HG03066 (cell line): ENCODE data around the gene ZNF865.

Experiments
- ATAC-seq: cut with Tn5 transposase; IDR thresholded peaks from one replicate; pipeline ENCODE4 v1.9.1; 2021; ENCODE audit warnings: low read depth; ENCODE audit not compliant: unreplicated experiment

Gene ZNF865

DNA sequence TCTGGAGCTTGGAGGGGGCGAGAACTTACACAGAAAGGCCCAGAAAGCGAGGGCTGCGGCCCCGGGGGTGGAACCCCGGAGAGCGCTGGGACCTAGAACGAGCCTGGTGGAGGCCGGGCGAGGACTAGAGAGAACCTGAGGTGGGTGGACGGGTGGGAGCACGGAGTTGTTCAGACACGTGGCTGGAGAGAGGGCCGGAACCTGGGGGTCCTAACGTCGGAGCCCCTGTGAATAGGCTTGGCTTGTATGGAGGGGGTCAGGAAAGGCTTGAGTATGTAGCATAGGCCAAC lies 38.4 kb downstream of the ZNF865 start:
- ATAC-seq, result no peak

DNA sequence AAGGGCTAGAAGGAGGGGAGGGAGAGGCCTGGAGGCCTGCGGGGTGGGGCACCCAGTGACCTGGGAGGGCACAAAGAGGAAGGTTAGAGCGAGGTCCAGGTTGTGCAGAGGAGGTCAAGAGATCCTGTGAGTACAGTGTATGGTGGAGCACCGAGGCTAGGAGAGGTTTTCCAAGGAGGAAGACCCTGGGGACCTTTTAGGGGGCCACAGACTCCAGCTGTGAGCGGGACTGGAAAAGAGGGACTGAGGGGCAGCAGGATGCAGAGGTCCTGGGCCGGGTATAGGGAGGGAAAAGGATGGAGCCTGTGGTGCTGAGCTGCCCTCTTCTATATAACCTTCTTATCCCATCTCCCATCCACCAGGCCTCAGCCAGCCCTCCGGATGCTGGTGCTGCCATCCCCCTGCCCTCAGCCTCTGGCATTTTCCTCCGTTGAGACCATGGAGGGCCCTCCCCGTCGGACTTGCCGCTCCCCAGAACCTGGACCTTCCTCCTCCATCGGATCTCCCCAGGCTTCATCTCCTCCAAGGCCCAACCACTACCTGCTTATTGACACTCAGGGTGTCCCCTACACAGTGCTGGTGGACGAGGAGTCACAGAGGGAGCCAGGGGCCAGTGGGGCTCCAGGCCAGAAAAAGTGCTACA lies 38.9 kb downstream of the ZNF865 start:
- no peak for ATAC-seq

DNA sequence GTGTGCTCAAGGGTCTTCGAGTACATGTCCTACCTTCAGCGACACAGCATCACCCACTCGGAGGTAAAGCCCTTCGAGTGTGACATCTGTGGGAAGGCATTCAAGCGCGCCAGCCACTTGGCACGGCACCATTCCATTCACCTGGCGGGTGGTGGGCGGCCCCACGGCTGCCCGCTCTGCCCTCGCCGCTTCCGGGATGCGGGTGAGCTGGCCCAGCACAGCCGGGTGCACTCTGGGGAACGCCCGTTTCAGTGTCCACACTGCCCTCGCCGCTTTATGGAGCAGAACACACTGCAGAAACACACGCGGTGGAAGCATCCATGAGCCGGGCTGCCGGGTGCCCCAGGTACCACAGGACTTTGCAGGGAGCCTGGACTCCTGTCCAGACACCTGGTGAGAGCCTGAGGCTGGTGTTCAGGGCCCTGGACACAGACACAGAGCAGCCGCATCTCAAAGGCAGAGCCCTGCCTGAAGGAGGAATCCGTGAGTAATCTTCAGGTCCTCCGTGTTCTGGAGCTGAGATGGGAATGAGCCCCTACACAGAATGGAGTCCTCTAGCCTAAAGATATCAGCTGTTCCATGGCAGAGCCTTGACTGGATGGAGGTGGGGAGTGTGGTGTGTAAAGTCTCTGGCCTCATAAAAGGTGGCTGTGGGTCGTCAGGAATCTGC lies 39.5 kb downstream of the ZNF865 start:
- no peak for ATAC-seq

DNA sequence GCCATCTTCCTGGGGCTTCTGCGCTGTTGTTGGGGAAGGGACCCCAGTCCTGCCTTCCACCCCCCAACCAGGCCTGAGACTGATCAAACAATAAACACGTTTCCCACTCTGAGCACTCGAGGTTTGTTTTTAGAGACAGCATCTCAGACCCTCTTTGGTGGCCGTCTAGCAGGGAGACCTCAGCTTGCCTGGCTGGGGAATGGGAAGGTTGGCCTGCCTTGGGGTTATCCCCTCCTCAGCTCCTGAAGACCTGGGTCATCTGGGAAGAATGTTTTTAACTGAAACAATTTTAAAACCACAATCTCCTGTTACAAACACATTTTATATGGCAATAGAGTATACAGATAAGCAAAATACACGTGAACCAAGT lies 40.0 kb downstream of the ZNF865 start:
- no peak for ATAC-seq

DNA sequence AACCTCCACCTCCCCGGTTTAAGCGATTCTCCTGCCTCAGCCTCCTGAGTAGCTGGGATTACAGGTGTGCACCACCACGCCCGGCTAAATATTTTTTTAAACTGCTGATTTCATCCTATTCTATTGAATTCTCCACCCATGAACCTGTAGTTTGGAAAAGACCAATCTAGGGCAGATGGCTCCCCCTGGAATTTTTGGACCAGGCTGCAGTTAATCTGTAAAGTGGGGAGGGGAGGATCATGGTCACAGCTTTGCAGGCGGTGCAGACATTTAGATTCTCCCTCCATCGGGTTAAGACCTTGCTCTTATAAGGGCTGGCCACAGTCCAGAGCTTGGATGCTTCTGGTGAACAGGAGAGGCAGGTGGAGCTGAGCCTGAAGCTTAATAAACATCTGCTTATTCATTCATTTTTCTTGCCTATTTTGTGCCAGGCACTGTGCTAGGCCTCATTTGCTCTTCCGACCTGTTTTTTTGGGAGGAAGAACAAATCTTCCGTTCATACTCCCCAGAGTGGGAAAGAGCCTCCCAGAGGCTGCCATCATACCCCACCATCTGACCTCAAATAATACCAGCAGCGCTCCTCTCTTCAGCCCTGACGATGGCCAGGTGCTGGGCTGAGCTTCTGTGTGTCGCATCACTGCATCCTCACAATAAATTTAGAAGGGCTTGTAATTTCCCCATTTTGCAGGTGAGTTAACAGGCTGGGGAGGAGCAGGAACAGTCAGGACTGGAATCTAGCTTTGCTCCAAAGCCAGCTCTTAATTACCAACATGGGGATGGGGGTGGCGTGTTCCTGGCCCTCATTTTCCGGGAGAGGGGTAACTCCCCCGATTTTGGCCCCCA lies 41.7 kb downstream of the ZNF865 start:
- ATAC-seq, result no peak

DNA sequence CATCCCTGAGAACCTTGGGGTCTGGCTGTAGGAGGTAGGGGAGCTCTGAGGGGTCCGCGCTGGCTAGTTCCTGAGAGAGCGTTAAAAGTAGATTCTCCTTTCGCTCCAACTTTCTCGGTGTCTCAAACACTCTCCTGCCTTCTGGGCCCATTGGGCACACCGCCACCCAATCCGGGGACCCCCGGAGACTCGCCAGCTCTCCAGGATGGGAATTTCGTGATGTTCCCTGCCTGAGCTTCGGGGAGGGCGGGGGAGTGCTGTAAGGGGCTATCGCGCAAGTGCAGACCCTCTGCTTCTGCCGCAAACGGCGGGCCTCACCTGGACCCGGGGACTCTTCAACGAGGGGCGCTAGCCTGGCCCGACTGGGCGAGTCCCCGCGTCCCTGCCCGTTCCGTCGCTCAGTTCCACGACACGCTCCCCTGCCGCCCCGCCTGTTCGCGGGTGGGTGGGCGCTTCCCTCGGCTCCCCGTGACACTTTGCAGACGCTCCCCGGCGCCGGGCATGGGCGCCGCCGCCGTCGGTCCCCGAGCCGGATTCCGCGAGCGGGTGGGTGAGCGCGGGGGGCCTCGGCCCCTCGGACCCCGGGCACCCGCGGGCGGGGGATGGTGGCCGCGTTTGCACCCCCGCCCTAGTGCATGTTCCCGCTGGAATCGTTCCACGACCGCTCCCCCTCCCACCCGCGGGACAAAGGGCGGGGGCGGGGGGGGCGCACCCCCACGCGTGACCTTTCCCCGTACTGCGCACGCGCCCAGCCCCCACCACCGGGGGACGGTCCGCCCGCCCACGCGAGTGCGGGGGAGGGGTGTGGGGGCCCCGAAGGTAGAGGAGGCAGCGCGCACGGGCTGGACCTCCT lies 42.5 kb downstream of the ZNF865 start, which contains the start of gene CCDC106:
Gene CCDC106 (plus strand): TSS at position 481 of the 853 bp plus-strand sequence. CDS start 835 bp downstream, outside the sequence.
- ATAC-seq, result no peak

DNA sequence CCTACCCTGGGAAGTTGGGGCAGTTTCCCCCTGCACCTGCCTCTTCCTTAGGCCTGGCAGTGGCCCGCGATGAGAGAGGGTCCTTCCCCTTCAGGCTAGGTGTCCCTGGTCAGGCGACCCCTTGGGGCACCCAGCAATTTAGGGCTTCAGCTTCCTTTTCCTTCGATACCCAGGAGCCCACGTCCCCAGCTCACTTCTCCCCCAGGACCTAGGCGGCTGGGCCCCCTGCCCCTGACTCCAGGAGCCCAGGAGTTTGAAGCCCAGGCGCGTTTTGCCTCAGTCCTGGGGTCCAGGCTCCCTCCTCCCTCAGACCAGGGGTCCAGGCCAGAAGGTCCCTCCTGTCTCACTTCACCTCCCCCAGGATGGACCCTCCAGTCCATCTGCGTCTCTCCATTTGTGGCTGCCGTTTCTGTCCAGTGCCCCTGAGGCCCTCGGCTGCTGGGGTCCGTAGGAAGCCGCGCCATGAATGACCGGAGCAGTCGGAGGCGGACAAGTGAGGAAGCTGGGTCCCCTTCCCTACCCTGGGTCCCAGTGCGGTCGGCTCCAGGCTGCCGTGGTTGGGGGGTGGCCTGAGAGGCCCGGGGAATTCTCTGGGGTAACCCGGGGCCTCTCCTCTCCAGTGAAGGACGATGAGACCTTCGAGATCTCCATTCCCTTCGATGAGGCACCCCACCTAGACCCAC lies 43.3 kb downstream of the ZNF865 start:
- no peak for ATAC-seq

DNA sequence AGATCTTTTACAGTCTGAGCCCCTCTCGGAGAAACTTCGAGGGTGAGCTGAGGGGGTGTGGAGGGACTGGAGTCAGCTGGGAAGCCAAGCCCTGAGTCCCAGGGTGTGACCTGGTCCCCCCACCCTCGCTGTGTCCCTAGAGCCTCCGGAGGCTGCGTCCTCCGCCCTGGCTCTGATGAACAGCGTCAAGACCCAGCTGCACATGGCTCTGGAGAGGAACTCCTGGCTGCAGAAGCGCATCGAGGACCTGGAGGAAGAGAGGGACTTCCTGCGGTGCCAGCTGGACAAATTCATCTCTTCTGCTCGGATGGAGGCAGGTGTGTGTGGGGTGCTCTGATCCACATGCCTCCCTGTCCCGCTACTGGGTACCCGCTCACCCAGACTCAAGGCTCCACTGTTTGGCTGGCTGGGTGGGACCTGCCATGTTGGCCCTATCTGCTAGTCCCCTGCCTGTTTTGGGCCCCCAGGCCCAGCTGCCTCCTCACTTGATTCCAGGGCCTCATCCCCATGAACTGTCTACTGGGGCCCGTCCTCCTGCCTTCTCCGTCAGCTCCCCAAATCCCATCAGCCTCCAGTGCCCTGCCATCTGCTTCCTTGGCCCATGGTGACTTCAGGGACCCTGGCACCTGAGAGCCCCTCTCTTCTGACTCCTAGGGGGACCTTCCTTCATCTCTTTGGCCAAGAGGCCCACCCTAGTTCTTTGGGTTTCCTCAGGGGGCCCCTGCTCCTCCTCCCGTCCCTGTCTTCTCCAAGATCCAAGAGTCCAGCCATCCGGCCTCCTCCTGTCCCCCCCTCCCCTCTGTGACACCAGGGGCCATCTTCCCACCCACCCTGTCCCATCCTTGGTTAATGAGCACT lies 44.0 kb downstream of the ZNF865 start:
- no peak for ATAC-seq

DNA sequence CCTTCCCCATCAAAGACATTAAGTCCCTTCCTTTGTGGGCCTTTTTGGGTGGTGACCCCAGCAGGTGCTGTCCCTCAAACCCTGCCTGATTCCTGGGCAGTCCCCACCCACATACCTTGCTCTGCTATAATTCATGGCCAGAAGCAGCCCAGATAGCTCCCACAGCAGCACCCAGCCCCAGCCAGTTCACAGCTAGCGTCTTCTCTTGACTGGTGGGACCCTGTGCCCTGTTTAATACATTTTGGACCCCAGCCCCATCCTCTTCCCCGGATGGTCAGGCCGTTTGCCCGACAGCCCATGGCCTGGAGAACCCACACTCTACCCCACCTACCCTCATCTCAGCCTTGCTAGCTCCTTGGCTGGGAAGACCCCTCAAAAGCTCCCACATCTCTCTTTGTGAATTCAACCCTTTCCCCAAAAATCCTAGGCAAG lies 44.7 kb downstream of the ZNF865 start:
- no peak for ATAC-seq

DNA sequence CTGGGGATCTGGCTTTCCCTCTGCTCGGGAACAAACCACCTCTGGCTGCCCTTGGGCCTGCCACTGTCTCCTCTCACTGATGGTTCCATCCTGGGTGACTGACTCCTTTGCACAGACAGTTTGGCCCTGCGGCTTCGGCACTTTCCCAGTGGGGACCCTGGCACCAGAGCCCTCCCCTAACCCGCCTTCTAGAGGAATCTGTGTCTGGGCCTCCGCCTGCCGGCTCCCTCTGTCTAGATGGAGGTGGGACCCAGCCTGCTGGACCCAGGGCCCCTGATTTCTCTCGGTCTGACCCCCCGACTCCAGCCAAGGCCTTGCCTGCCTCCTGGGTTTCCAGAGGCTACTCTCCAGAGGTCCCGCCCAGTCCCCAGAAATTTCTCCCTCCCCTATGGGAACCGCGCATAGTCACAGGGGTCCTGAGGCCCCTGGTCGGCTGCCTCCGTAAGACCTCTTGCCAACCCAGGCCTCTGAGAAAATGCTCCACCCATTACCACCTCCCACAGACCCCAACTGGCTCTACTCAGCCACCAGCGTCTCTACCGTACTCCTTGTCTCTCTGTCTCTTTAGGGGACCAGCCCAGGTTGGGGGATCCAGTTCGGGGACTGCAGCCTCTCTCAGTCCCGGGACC lies 45.3 kb downstream of the ZNF865 start:
- no peak for ATAC-seq

DNA sequence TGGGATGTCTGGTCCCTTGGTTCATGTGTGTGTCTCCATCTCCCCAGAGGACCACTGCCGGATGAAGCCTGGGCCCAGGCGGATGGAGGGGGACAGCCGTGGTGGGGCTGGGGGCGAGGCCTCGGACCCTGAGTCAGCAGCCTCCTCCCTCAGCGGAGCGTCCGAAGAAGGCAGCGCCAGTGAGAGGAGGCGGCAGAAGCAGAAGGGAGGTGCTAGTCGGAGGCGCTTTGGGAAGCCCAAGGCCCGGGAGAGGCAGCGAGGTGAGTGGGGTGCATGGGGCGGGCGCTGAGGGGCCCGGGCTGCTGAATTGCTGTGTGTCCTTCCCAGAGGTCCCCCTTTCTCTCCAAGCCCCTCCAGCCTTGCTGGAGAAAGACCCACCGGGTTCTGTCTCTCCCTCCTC lies 45.8 kb downstream of the ZNF865 start:
- no peak for ATAC-seq

DNA sequence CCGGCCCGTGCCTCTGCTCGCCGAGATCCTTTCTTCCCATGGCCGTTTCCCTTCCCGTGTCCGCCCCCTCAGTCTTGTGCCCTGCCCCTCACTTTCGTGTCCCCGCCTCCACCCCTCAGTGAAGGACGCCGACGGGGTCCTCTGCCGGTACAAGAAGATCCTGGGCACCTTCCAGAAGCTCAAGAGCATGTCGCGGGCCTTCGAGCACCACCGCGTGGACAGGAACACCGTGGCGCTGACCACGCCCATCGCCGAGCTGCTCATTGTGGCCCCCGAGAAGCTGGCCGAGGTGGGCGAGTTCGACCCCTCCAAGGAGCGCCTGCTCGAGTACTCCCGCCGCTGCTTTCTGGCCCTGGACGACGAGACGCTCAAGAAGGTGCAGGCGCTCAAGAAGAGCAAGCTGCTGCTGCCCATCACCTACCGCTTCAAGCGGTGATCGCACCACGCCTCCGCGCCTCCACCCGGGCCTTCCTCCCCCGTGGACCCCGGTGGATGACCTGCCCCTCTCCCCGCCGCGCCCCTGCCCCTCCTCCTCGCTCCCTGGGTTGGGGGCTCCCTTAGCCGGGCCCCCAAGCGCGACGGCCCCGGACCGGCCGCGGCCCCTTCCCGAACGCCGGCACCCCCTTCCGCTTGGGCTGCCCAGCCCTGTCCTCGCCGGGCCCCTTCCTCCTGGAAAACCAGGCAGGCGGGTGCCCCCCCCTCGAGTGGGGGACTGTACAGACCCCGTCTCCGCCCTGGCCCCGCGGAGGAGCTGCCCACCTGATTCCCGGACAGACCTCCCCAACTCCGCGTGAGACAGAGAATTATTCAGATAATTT lies 47.1 kb downstream of the ZNF865 start:
- no peak for ATAC-seq

DNA sequence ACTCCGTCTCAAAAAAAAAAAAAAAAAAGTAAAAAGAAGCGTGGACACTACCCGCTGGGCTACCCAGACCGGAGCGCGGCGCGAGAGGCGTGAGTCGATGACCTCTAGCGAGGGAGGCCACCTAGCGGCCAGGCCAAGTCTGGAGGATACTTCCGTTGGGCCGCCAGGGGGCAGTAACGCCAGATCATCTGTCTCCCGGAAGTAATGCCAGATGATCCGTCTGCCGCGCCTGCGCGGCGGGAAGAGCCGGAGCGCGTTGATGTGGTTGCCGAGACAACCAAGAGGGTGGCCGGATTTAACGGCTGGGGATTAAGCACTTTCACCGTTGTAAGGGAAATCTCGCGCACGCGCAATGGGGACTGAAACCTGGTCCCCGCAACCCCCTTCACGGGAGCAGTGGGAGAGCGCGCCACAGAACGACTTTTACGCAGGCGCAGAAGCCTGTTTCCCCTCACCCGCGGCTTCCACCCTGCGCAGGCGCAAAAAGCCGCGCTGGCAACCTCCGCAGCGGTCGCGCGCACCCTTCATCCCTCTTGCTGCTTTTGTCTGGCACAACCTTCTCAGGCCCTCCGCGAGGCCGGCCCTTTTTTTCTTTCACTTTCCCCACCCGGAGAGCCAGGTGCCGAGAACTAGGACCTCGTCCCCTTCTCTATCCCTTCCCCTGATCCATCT lies 48.3 kb downstream of the ZNF865 start:
- ATAC-seq, result peak; percentile 38

DNA sequence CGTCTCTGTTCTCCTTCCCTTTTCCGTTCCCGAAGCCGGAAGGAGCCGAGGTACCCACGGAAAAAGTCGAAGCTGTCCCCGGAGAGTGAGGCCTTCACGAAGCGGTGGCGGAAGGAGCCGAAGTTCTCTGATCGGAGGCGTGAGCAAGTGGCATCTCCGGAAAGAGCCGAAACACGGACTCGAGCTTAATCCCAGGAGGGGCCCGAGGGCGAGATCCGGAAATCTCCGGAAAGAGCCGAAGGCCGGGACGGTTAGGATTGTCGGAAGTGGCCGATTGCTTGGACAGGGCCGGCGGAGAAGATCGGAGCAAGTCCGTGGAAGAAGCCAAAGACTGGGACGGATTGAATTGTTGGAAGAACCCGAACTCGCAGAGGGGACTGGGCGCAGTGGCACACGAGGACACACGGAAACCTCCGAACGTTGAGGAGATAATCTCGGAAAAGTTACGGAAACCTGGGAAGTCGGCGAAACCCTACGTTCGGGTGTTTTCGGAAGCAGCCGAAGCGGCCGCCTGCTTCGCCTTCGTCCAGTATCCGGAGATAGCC lies 48.9 kb downstream of the ZNF865 start:
- ATAC-seq, result peak; percentile 51

DNA sequence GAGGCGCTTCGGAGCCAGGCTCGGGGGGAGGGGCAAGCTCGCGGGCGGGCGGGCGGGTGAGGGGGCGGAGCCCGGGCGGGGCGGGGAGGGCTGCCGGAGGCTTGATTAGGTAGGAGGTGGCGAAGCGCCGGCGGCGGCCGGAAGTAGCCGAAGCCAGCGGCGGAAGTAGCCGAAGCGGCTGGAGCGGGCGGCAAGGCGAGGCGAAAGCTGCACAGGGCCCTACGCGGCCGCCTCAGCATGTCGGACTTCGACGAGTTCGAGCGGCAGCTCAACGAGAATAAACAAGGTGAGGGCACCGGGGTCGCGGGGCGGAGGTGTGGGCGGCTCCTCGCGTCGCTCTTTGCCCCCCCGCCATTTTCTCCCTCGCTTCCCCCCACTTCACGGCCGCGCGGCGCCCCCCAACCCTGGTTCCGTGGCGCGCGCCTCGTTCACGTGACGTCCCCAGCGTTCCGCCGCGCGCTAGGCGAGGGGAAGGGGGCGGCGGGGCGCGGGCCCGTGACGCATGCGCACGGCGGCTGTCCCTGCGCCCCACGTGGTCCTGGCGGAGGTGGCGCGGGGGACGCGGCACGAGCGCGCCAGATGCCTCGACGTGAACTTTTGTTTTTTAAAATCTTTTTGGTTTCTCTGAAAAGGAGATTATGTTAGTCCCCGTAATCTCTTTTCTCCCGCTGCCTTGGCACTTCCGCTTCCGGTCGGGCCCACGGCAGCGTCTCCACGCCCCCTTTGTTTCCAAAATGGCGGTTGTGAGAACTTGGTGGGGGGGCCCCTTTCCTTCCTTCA lies 49.6 kb downstream of the ZNF865 start, which contains the start of gene U2AF2:
Gene U2AF2 (plus strand): TSS at position 168 of the 780 bp plus-strand sequence. CDS start 70 bp downstream, at position 238.
- peak; percentile 35 for ATAC-seq

DNA sequence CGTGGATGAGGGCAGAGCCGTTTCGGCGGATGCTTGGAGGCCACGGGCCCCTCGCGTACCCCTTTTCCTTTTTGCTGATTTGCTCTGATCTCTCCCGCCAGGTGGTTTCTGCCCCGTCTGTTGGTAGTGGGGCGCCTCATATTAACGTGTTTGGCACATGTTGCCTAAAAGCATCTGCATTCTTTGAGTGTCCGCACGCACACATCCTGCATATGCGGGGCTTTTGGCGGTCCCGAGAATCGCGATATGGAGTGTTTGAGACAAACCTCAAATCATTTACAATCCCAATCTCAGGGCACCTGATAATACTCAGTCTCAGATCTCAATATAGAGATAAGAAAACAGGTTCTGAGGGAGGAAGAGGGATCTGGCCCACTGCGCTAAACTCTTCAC lies 50.2 kb downstream of the ZNF865 start:
- ATAC-seq, result no peak
